Upper lobe of left lung (tissue), 4 donors: Measurements from ENCODE around the gene GPR87.

Source experiments
- EP300 ChIP-seq, 4 donors: sonication (generic); formaldehyde crosslinking; IDR thresholded peaks; one replicate each; pipeline ENCODE4 v1.5.1; 2017; ENCODE audit warnings: antibody characterized with exemption in 4 of 4, control low read depth in 2 of 4
- POLR2A ChIP-seq, 4 donors: fragments of 450-650 bp; IDR thresholded peaks; one replicate each; pipeline ENCODE4 v1.5.1; 2016 to 2017; ENCODE audit warnings: antibody characterized with exemption in 4 of 4, mild to moderate bottlenecking in 2 of 4
- POLR2AphosphoS5 ChIP-seq, 2 donors: sonication (generic); formaldehyde crosslinking; IDR thresholded peaks; one replicate each; pipeline ENCODE4 v1.5.1; 2017; ENCODE audit warnings: antibody characterized with exemption in 2 of 2
- TF ChIP-seq, protein P1 (sequence below), 6 experiments: fragments of 450-650 bp in 4 of 6; fragments of 200-600 bp in 2 of 6; sonication (generic) in 2 of 6; IDR thresholded peaks; one replicate each; pipeline ENCODE4 v1.5.1; 2016 to 2019; ENCODE audit warnings: antibody characterized with exemption in 6 of 6

GRCh38 chr3:151319628-151320027, 3.0 kb upstream of the GPR87 start:
- no peak for TF ChIP-seq POLR2AphosphoS5 (IDR thresholded peaks at IDR 0.05)
- TF ChIP-seq, protein P1, sequence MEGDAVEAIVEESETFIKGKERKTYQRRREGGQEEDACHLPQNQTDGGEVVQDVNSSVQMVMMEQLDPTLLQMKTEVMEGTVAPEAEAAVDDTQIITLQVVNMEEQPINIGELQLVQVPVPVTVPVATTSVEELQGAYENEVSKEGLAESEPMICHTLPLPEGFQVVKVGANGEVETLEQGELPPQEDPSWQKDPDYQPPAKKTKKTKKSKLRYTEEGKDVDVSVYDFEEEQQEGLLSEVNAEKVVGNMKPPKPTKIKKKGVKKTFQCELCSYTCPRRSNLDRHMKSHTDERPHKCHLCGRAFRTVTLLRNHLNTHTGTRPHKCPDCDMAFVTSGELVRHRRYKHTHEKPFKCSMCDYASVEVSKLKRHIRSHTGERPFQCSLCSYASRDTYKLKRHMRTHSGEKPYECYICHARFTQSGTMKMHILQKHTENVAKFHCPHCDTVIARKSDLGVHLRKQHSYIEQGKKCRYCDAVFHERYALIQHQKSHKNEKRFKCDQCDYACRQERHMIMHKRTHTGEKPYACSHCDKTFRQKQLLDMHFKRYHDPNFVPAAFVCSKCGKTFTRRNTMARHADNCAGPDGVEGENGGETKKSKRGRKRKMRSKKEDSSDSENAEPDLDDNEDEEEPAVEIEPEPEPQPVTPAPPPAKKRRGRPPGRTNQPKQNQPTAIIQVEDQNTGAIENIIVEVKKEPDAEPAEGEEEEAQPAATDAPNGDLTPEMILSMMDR (IDR thresholded peaks at IDR 0.05) = no peak
- no peak for TF ChIP-seq POLR2A (IDR thresholded peaks at IDR 0.05)
- no peak for TF ChIP-seq EP300 (IDR thresholded peaks at IDR 0.05)
